ENCODE results near the gene ZNF418.

ZNF418 gene

DNA sequence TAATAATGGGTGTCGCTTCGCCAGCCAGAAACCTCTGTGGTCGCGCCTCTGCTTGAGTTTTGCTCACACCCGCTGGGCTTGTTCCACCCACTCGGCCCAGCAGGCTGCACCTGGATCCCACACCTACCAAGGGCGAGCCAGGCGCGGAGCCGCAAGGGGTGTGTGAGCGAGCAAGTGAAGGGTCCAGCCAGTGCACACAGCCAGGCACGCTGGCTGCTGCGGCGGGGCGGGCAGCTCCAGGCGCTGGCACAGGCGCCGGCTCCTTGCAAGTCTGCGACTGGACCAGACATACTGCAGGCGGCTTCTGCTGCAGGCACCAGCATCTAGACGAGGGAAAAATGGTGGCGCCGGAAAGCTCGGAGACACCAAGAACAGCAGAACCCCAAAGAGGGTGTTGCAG lies 14.1 kb upstream of the ZNF418 start:
- TF ChIP-seq, protein P1, sequence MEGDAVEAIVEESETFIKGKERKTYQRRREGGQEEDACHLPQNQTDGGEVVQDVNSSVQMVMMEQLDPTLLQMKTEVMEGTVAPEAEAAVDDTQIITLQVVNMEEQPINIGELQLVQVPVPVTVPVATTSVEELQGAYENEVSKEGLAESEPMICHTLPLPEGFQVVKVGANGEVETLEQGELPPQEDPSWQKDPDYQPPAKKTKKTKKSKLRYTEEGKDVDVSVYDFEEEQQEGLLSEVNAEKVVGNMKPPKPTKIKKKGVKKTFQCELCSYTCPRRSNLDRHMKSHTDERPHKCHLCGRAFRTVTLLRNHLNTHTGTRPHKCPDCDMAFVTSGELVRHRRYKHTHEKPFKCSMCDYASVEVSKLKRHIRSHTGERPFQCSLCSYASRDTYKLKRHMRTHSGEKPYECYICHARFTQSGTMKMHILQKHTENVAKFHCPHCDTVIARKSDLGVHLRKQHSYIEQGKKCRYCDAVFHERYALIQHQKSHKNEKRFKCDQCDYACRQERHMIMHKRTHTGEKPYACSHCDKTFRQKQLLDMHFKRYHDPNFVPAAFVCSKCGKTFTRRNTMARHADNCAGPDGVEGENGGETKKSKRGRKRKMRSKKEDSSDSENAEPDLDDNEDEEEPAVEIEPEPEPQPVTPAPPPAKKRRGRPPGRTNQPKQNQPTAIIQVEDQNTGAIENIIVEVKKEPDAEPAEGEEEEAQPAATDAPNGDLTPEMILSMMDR (IDR thresholded peaks at IDR 0.05), result no peak

DNA sequence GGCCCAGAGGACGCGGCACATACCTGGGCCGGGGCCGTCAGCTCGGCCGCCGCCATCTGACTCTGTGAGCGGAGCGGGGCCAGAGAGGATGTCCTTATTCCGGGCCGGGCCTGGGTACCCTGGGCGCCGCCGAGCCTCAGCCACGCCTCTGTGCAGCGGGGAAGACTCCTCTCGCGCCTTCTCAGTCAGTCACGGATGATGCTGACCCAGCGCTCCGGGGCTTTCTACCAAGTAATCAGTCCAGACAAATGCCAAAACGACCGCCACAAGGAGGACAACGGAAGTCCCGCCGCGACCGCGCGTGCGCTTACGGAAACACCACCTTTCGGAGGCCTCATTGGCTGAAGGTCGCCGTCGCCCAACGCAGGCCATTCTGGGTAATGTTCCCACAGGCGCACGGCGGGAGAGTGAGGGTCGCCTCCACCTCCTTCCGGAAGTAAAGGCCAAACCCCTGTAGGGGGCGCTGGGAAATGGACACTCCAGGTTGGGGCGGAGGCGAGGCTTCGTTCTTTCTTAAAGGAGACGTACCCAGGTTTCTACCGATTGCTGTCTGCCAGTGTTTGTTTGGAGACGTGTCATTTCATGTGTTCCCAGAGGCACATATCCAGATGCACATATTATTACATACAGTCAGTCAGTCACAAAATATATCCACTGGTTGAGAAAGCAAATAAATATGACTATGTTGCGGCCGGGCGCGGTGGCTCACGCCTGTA lies 12.4 kb upstream of the ZNF418 start, which contains the start of gene ZNF256:
Gene ZNF256, minus strand, starts transcription at position 288 of the 716 bp plus-strand sequence. Its CDS starts 232 bp downstream, at position 56.
- TF ChIP-seq, protein P1 (IDR thresholded peaks at IDR 0.05), result peak; percentile 56

DNA sequence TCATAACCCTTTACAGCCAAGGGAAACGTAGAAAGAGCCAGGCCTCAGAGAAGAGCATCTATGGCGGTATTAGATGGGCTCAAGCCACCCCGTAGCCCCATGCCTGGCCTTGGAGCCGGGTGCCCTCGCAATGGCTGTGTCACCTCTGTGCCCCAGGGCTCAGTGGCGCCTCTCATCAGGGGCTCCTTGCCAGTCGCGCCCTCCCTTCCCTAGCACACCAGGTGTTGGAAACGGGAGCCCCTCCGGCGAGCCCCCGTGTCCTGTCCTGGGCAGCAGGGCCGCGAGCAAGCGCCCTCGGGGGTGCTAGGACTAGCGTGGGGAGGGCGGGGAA lies 11.9 kb upstream of the ZNF418 start:
- TF ChIP-seq, protein P1 (IDR thresholded peaks at IDR 0.05), result no peak

DNA sequence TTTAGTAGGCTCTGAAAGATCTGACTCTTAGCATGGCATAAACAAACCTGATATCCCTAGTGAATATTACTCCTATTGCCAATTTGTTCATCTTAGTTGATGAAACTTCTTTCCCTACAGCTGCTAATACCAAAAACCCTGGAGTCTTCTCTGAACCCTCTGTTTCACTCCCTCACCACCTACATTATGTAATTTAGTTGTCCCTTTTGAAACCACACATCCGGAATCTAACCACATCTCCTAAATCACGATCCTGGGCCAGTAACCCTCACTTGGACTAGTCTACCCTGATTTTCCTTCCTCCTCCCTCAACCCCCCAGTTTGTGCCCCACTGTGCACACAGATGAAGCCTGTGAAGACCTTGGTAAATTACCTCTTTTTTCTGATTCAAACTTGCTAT lies 11.1 kb upstream of the ZNF418 start:
- TF ChIP-seq, protein P1 (IDR thresholded peaks at IDR 0.05), result no peak

DNA sequence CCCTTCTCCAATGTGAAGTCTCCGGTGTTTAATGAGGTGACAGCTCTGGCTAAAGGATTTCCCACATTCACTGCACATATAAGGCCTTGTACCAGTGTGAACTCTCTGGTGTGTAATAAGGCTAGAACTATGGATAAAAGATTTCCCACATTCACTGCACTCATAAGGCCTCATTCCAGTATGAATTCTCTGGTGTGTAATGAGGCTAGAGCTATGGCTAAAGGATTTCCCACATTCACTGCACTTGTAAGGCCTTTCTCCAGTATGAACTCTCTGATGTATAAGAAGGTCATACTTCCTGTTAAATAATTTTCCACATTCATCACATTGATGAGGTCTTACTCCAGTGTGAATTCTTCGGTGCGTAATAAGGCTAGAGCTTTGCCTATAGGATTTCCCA lies 6.4 kb upstream of the ZNF418 start:
- TF ChIP-seq, protein P1 (IDR thresholded peaks at IDR 0.05), result no peak

DNA sequence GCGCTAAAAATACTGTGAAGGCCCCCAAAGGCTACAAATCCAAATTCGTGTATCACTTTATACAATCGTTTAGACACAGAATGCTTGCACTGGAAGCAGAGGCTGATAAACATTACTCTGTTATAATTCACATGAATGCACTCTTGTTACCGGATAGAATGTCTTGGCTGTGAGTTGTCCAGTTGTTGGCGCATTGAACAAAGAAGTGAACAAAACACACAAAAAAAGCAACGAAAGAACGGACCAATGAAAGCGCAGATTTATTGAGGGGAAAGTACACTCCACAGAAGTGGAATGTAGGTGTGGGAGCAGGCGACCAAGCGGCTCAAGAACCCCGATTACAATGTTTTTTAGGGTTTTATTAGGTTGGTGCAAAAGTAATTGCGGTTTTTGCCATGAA lies 529 bp upstream of the ZNF418 start:
- TF ChIP-seq, protein P1 (IDR thresholded peaks at IDR 0.05), result no peak

DNA sequence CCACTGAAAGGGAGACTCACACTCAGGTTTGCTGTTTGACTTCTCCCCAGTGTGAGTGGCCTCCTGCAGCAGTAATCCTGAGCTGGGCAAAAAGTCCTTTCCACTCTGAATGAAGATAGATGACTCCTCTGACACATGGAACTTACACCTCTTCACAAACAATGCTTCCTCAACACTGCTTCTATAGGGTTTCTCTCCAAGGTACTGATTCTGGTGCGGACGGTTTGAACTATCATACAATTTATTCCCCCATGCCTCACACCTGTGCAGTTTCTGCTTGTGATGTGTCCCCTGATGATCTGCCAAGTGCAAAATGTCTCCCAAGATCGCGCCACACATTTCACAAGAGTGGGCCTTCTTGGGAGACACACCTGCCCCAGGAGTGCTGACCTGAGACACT lies 7.6 kb downstream of the ZNF418 start:
- TF ChIP-seq, protein P1 (IDR thresholded peaks at IDR 0.05), result no peak

All from LNCAP (cell line).